MM.1S (cell line): Measurements from ENCODE around the gene MUC5AC.

Experiments
- DNase-seq: peaks from one replicate; pipeline ENCODE4 v3.0.0-alpha.2; 2015
- H2AFZ ChIP-seq: fragments of 300-600 bp; sonication (generic); 2 replicates; pipeline ENCODE4 v1.6.0; 2016; ENCODE audit warnings: antibody characterized with exemption, low read length
- H3F3A ChIP-seq: fragments of 300-600 bp; sonication (generic); 2 replicates; pipeline ENCODE4 v1.6.1; 2016; ENCODE audit warnings: mild to moderate bottlenecking, antibody characterized with exemption, low read length, moderate library complexity, mixed read lengths; ENCODE audit not compliant: insufficient read depth
- H3K27ac ChIP-seq: fragments of 300-600 bp; sonication (generic); 2 replicates; pipeline ENCODE4 v1.5.1; 2016; ENCODE audit warnings: mild to moderate bottlenecking, low read length
- H3K27me3 ChIP-seq: fragments of 300-600 bp; sonication (generic); replicated peaks from 2 replicates; pipeline ENCODE4 v1.6.0; 2016; ENCODE audit warnings: low read length; ENCODE audit not compliant: insufficient read depth
- H3K36me3 ChIP-seq: fragments of 300-600 bp; sonication (generic); replicated peaks from 2 replicates; pipeline ENCODE4 v1.6.1; 2016; ENCODE audit warnings: mild to moderate bottlenecking, low read length, mixed read lengths; ENCODE audit not compliant: insufficient read depth
- H3K4me1 ChIP-seq: fragments of 300-600 bp; sonication (generic); 2 replicates; pipeline ENCODE4 v1.6.1; 2016; ENCODE audit warnings: low read length, mixed read lengths
- H3K4me2 ChIP-seq: fragments of 300-600 bp; sonication (generic); 2 replicates; pipeline ENCODE4 v1.6.0; 2016; ENCODE audit warnings: low read depth, low read length
- H3K4me3 ChIP-seq: fragments of 300-600 bp; sonication (generic); 2 replicates; pipeline ENCODE4 v1.5.1; 2016; ENCODE audit warnings: low read length, mixed read lengths
- H3K79me2 ChIP-seq: fragments of 300-600 bp; sonication (generic); 2 replicates; pipeline ENCODE4 v1.6.1; 2016; ENCODE audit warnings: mixed run types, low read length, mixed read lengths
- H3K9ac ChIP-seq: fragments of 300-600 bp; sonication (generic); 2 replicates; pipeline ENCODE4 v1.6.1; 2016; ENCODE audit warnings: low read length, mixed read lengths
- H3K9me2 ChIP-seq: fragments of 300-600 bp; sonication (generic); replicated peaks from 2 replicates; pipeline ENCODE4 v1.6.1; 2016; ENCODE audit warnings: mild to moderate bottlenecking, low read length, mixed read lengths; ENCODE audit not compliant: insufficient read depth
- H3K9me3 ChIP-seq: fragments of 300-600 bp; sonication (generic); replicated peaks from 2 replicates; pipeline ENCODE4 v1.6.1; 2016; ENCODE audit warnings: mild to moderate bottlenecking, low read length, mixed read lengths; ENCODE audit not compliant: insufficient read depth
- H4K20me1 ChIP-seq: fragments of 300-600 bp; sonication (generic); 2 replicates; pipeline ENCODE4 v1.6.1; 2016; ENCODE audit warnings: mild to moderate bottlenecking, low read length, moderate library complexity, mixed read lengths; ENCODE audit not compliant: insufficient read depth
- EZH2 ChIP-seq: fragments of 300-600 bp; sonication (generic); optimal IDR thresholded peaks from 2 replicates; pipeline ENCODE3; 2017; ENCODE audit warnings: low read depth, mild to moderate bottlenecking, antibody characterized with exemption, low read length, mixed read lengths
- EZH2phosphoT487 ChIP-seq: fragments of 300-600 bp; sonication (generic); IDR thresholded peaks from 2 replicates; pipeline ENCODE4 v1.6.1; 2018; ENCODE audit warnings: antibody characterized with exemption, low read length
- TF ChIP-seq, protein P1 (sequence below): fragments of 300-600 bp; sonication (generic); IDR thresholded peaks from 2 replicates; pipeline ENCODE4 v1.5.1; 2016; ENCODE audit warnings: antibody characterized with exemption, low read length, mixed read lengths

The MUC5AC gene

DNA sequence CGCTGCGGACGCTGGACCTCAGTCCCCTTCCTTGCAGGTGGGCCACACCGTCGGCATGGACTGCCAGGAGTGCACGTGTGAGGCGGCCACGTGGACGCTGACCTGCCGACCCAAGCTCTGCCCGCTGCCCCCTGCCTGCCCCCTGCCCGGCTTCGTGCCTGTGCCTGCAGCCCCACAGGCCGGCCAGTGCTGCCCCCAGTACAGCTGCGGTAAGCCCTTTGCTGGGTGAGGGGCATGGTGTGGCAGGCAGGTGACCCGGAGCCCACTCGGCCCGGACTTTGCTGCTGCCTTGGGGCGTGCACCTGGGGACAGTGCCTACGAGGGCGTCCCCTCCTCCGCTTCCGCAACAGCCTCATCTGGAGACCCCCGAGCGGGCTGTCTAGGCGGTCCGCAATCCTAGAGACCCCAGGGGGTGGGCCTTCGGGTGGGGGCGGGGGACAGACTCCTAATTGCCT, 39.7 kb downstream of the MUC5AC start:
- Histone ChIP-seq H3K36me3 (no peaks in the 10 kb centered on the region), H3F3A (no peaks in the 10 kb centered on the region), H3K4me2 (no peak overlapping the region), H3K4me1 (no peaks in the 10 kb centered on the region), H3K4me3 (no peak overlapping the region), H2AFZ (no peak overlapping the region), H3K27me3 (peaks cover 93% of the 10 kb centered on the region), H4K20me1 (no peaks in the 10 kb centered on the region), H3K79me2 (no peaks in the 10 kb centered on the region), H3K9ac (no peak overlapping the region), H3K27ac (no peak overlapping the region), H3K9me2 (no peaks in the 10 kb centered on the region), H3K9me3 (no peaks in the 10 kb centered on the region)
- DNase-seq: no peak
- no peak for TF ChIP-seq EZH2
- TF ChIP-seq, protein P1, sequence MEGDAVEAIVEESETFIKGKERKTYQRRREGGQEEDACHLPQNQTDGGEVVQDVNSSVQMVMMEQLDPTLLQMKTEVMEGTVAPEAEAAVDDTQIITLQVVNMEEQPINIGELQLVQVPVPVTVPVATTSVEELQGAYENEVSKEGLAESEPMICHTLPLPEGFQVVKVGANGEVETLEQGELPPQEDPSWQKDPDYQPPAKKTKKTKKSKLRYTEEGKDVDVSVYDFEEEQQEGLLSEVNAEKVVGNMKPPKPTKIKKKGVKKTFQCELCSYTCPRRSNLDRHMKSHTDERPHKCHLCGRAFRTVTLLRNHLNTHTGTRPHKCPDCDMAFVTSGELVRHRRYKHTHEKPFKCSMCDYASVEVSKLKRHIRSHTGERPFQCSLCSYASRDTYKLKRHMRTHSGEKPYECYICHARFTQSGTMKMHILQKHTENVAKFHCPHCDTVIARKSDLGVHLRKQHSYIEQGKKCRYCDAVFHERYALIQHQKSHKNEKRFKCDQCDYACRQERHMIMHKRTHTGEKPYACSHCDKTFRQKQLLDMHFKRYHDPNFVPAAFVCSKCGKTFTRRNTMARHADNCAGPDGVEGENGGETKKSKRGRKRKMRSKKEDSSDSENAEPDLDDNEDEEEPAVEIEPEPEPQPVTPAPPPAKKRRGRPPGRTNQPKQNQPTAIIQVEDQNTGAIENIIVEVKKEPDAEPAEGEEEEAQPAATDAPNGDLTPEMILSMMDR: no peak
- TF ChIP-seq EZH2phosphoT487: no peak

DNA sequence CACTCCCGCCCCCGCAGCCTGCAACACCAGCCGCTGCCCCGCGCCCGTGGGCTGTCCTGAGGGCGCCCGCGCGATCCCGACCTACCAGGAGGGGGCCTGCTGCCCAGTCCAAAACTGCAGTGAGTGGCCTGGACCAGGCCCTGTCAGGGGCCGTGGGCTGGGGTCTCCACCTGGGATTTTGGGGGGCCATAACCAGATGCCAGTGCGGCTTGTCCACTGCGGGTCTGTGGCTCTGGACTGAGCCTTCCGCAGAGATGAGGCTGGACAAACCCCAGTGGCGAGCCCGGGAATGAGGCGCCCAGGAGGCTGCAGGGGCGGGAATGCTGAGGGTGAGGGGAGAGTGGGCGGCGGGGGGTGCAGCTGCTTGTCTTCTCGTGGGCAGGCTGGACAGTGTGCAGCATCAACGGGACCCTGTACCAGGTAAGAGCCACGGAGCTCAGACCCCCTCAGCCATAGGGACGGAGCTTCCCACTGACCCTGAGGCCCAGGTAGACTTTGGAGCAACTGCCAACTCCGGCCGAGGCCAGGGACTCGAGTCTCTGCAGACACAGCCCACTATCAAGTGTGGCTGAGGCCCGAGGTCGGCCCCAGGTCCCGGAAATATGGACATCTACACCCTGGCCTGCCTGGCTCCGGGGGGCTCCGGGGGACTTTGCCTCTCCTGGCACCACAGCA, 40.3 kb downstream of the MUC5AC start:
- H3K27ac ChIP-seq: no peak overlapping the region
- no peaks in the 10 kb centered on the region for H3F3A ChIP-seq
- H3K4me2 ChIP-seq: no peak overlapping the region
- H3K9ac ChIP-seq: no peak overlapping the region
- H3K4me1 ChIP-seq: no peaks in the 10 kb centered on the region
- H3K36me3 ChIP-seq: no peaks in the 10 kb centered on the region
- no peaks in the 10 kb centered on the region for H4K20me1 ChIP-seq
- DNase-seq: no peak
- no peak overlapping the region for H2AFZ ChIP-seq
- H3K79me2 ChIP-seq: no peaks in the 10 kb centered on the region
- no peak overlapping the region for H3K4me3 ChIP-seq
- H3K9me2 ChIP-seq: no peaks in the 10 kb centered on the region
- peaks cover 92% of the 10 kb centered on the region for H3K27me3 ChIP-seq
- H3K9me3 ChIP-seq: no peaks in the 10 kb centered on the region
- TF ChIP-seq EZH2phosphoT487: no peak
- TF ChIP-seq, protein P1: no peak
- no peak for TF ChIP-seq EZH2

DNA sequence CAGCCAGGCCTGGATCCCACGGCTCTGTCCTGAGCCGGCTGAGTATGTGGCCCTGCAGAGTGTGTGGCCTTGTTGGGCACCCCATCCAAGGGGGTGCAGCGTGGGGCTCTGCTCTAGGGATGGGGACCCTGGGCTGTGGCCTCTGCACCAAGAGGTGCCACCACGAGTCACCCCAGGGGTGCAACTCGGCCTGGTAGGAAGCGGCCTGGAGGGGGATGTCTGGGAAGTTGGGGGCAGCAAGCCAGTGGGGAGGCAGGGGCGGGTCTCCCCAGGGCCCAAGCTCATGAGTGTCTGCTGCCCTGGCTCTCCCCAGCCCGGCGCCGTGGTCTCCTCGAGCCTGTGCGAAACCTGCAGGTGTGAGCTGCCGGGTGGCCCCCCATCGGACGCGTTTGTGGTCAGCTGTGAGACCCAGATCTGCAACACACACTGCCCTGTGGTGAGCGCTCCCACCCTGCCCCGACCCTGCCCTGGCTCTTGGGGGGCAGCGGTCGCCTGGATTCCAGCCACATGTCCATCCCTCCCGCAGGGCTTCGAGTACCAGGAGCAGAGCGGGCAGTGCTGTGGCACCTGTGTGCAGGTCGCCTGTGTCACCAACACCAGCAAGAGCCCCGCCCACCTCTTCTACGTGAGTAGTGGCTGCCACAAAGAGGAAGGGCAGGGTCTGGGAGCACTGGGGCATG, 40.9 kb downstream of the MUC5AC start:
- Histone ChIP-seq H3K9me3 (no peaks in the 10 kb centered on the region), H3K9ac (no peak overlapping the region), H3K4me3 (no peak overlapping the region), H3K79me2 (no peaks in the 10 kb centered on the region), H3K27me3 (peaks cover 94% of the 10 kb centered on the region), H2AFZ (no peak overlapping the region), H3K9me2 (no peaks in the 10 kb centered on the region), H3F3A (no peaks in the 10 kb centered on the region), H3K4me2 (no peak overlapping the region), H4K20me1 (no peaks in the 10 kb centered on the region), H3K27ac (no peak overlapping the region), H3K4me1 (no peaks in the 10 kb centered on the region), H3K36me3 (no peaks in the 10 kb centered on the region)
- TF ChIP-seq, protein P1: no peak
- TF ChIP-seq EZH2phosphoT487: no peak
- TF ChIP-seq EZH2: no peak
- DNase-seq: no peak
